BE2C (cell line): ENCODE results near the gene RAB5IF.

ENCODE experiments used
- DNase-seq: peaks from one replicate; pipeline ENCODE4 v3.0.0-alpha.2; 2020
- H3K27me3 ChIP-seq: fragments of 250-450 bp; sonication (Bioruptor Pico); 2 replicates; pipeline ENCODE4 v1.5.1; 2020; ENCODE audit warnings: mild to moderate bottlenecking
- H3K36me3 ChIP-seq: fragments of 250-450 bp; sonication (Bioruptor Pico); 2 replicates; pipeline ENCODE4 v1.5.1; 2020; ENCODE audit warnings: mild to moderate bottlenecking
- H3K4me1 ChIP-seq: fragments of 250-450 bp; sonication (Bioruptor Pico); 2 replicates; pipeline ENCODE4 v1.5.1; 2020
- H3K4me3 ChIP-seq: 2 replicates; pipeline ENCODE4 v1.5.1; 2011; ENCODE audit warnings: low read depth, low read length
- H3K9me3 ChIP-seq: fragments of 250-450 bp; sonication (Bioruptor Pico); 2 replicates; pipeline ENCODE4 v1.5.1; 2020
- CTCF ChIP-seq: IDR thresholded peaks from 2 replicates; pipeline ENCODE4 v1.5.1; 2012; ENCODE audit warnings: mild to moderate bottlenecking, low read depth, low read length

The RAB5IF gene

DNA sequence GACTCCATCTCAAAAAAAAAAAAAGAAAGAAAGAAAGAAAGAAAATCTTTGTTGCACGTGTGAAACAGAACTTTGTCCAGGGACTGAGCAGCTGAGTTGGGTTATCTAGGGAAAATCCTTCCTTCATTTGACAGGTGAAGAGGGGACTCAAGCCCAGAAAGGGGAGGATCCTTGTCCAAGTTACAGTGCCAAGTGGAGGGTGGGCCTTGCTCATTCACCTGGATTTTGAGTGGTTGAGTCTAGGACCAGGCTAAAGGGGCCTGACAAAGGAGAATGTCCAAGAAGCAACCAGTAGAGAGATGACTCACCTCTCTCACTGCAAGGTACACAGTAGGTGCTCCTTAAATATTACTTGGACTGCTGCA lies 29.5 kb upstream of the RAB5IF start:
- no peaks in the 10 kb centered on the region for H3K27me3 ChIP-seq
- no peak for DNase-seq
- no peaks in the 10 kb centered on the region for H3K9me3 ChIP-seq
- H3K36me3 ChIP-seq, result peaks cover 20% of the 10 kb centered on the region
- H3K4me1 ChIP-seq, result peaks cover 4% of the 10 kb centered on the region; the same call in 1 of the 2 replicates
- no peak for TF ChIP-seq CTCF
- no peak overlapping the region for H3K4me3 ChIP-seq

- TF ChIP-seq CTCF, result no peak
- H3K27me3 ChIP-seq, result no peaks in the 10 kb centered on the region
- H3K4me3 ChIP-seq, result no peak overlapping the region
- no peaks in the 10 kb centered on the region for H3K9me3 ChIP-seq
- no peak for DNase-seq
- H3K36me3 ChIP-seq, result peaks cover 34% of the 10 kb centered on the region
- no peaks in the 10 kb centered on the region; the same call in 1 of the 2 replicates for H3K4me1 ChIP-seq
These were observed 27.1 kb upstream of the RAB5IF start for GRCh38 chr20:36578356-36579041.

DNA sequence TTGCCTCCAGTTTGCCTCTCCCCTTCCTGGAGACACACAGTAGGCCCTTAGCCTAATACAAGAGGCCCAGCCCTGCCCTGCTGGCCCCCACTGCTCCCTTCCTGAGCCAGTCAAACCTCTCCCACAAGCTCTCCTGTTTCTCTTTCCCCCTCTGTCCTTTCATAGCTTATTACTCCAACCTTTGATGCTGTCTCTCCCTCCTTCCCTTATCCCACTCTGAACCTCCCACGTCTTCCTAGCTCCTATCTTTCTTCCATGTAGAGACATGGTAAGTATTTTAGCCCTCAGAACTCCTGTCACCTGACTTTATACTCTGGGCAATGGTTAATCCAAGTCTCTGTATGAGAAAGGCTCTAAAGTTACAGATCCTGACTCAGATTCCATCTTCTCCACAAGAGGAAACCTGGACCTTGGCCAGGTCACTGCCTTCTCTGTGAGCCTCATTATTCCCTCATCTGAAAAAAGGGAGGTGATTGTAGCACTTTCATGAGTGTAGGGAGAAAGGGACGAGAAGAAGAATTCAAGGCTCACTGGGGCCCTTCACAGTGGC lies 25.5 kb upstream of the RAB5IF start:
- TF ChIP-seq CTCF, result no peak
- no peak for DNase-seq
- H3K36me3 ChIP-seq, result peaks cover 34% of the 10 kb centered on the region

GRCh38 chr20:36582322-36582721 lies 23.3 kb upstream of the RAB5IF start:
- Histone ChIP-seq H3K36me3 (peaks cover 34% of the 10 kb centered on the region), H3K4me3 (no peak overlapping the region), H3K27me3 (no peaks in the 10 kb centered on the region), H3K4me1 (no peaks in the 10 kb centered on the region), H3K9me3 (no peaks in the 10 kb centered on the region)
- no peak for DNase-seq
- no peak for TF ChIP-seq CTCF

More for the DNA sequence above, 25.5 kb upstream of the RAB5IF start:
- Histone ChIP-seq H3K27me3 (no peaks in the 10 kb centered on the region), H3K4me1 (no peaks in the 10 kb centered on the region; the same call in 1 of the 2 replicates), H3K9me3 (no peaks in the 10 kb centered on the region), H3K4me3 (no peak overlapping the region)

DNA sequence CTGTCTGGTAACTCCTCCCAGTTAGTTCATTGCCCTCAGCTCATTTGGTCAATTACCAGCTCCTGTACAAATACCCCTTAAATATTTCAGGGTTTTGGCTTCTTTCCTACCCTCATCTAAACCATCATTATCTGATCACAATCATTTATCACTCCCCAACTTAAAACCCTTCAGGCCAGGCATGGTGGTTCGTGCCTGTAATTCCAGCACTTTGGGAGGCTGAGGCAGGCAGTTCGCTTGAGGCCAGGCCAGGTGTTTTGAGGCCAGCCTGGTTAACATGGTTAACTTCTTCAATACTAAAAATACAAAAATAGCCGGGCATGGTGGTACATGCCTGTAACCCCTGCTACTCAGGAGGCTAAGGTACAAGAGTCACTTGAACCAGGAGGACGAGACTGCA lies 22.8 kb upstream of the RAB5IF start:
- no peak for DNase-seq
- Histone ChIP-seq H3K4me3 (no peak overlapping the region), H3K27me3 (no peaks in the 10 kb centered on the region), H3K9me3 (no peaks in the 10 kb centered on the region), H3K36me3 (peaks cover 34% of the 10 kb centered on the region), H3K4me1 (no peaks in the 10 kb centered on the region)
- TF ChIP-seq CTCF, result no peak

- no peaks in the 10 kb centered on the region for H3K27me3 ChIP-seq
- no peaks in the 10 kb centered on the region for H3K9me3 ChIP-seq
- peaks cover 29% of the 10 kb centered on the region for H3K36me3 ChIP-seq
- H3K4me3 ChIP-seq, result no peak overlapping the region
- DNase-seq, result no peak
- no peak for TF ChIP-seq CTCF
- no peaks in the 10 kb centered on the region for H3K4me1 ChIP-seq
These were observed 21.5 kb upstream of the RAB5IF start for GRCh38 chr20:36584018-36584481.
